HEK293T (cell line): ENCODE measurements around the gene LPIN1.
A peak's percentile ranks its signal among the peaks of the same experiment; 100 is the strongest.

ENCODE experiments used
- CTCF ChIA-PET: fragments of 350-600 bp; formaldehyde crosslinking; extraction: SDS; loops from one replicate; lab custom pipeline; 2021; ENCODE audit warnings: antibody characterized with exemption, inconsistent platforms; lab: Yijun Ruan, JAX
- POLR2A ChIA-PET: fragments of 350-600 bp; formaldehyde crosslinking; extraction: SDS; loops from one replicate; lab custom pipeline; 2020; ENCODE audit warnings: antibody characterized with exemption, inconsistent platforms; lab: Yijun Ruan, JAX
- DNase-seq: peaks from one replicate; pipeline ENCODE4 v3.0.0; 2012; ENCODE audit warnings: mixed read lengths; ENCODE audit errors: extremely low spot score
- ARNT ChIP-seq: fragments of 450-650 bp; IDR thresholded peaks from 2 replicates; pipeline ENCODE4 v1.6.1; 2017; ENCODE audit warnings: mild to moderate bottlenecking
- BHLHE40 ChIP-seq: fragments of 450-650 bp; IDR thresholded peaks from 2 replicates; pipeline ENCODE4 v1.6.1; 2016; ENCODE audit warnings: mild to moderate bottlenecking, moderate library complexity, borderline replicate concordance
- CTBP1 ChIP-seq: fragments of 450-650 bp; IDR thresholded peaks from 2 replicates; pipeline ENCODE4 v1.6.1; 2016; ENCODE audit warnings: borderline replicate concordance
- ELF4 ChIP-seq: fragments of 450-650 bp; IDR thresholded peaks from 2 replicates; pipeline ENCODE4 v1.6.1; 2017; ENCODE audit warnings: antibody characterized with exemption
- FOXA1 ChIP-seq: fragments of 450-650 bp; IDR thresholded peaks from 2 replicates; pipeline ENCODE4 v1.6.1; 2016; ENCODE audit warnings: mild to moderate bottlenecking
- FOXK2 ChIP-seq: fragments of 450-650 bp; IDR thresholded peaks from 2 replicates; pipeline ENCODE4 v1.6.1; 2016; ENCODE audit warnings: mild to moderate bottlenecking
- FOXM1 ChIP-seq: fragments of 450-650 bp; IDR thresholded peaks from 2 replicates; pipeline ENCODE4 v1.6.1; 2017; ENCODE audit warnings: mild to moderate bottlenecking, borderline replicate concordance
- HDGF ChIP-seq: fragments of 450-650 bp; IDR thresholded peaks from 2 replicates; pipeline ENCODE4 v1.6.1; 2017; ENCODE audit warnings: antibody characterized with exemption, borderline replicate concordance
- L3MBTL2 ChIP-seq: fragments of 450-650 bp; conservative IDR thresholded peaks from 2 replicates; pipeline ENCODE4 v1.6.1; 2016; ENCODE audit warnings: mild to moderate bottlenecking
- LEF1 ChIP-seq: fragments of 450-650 bp; IDR thresholded peaks from 2 replicates; pipeline ENCODE4 v1.6.1; 2017; ENCODE audit warnings: mild to moderate bottlenecking, borderline replicate concordance
- NFRKB ChIP-seq: fragments of 450-650 bp; IDR thresholded peaks from 2 replicates; pipeline ENCODE4 v1.6.1; 2016; ENCODE audit warnings: mild to moderate bottlenecking, moderate library complexity
- SP1 ChIP-seq: fragments of 450-650 bp; IDR thresholded peaks from 2 replicates; pipeline ENCODE4 v1.6.1; 2017
- SUZ12 ChIP-seq: fragments of 450-650 bp; IDR thresholded peaks from 2 replicates; pipeline ENCODE4 v1.6.1; 2016; ENCODE audit warnings: mild to moderate bottlenecking
- TARDBP ChIP-seq: fragments of 450-650 bp; IDR thresholded peaks from 2 replicates; pipeline ENCODE4 v1.6.1; 2016
- ZNF384 ChIP-seq: fragments of 450-650 bp; IDR thresholded peaks from 2 replicates; pipeline ENCODE4 v1.6.1; 2016
- TF ChIP-seq, protein P1 (sequence below): fragments of 450-650 bp; IDR thresholded peaks from 2 replicates; pipeline ENCODE4 v1.6.1; 2016

LPIN1 gene

DNA sequence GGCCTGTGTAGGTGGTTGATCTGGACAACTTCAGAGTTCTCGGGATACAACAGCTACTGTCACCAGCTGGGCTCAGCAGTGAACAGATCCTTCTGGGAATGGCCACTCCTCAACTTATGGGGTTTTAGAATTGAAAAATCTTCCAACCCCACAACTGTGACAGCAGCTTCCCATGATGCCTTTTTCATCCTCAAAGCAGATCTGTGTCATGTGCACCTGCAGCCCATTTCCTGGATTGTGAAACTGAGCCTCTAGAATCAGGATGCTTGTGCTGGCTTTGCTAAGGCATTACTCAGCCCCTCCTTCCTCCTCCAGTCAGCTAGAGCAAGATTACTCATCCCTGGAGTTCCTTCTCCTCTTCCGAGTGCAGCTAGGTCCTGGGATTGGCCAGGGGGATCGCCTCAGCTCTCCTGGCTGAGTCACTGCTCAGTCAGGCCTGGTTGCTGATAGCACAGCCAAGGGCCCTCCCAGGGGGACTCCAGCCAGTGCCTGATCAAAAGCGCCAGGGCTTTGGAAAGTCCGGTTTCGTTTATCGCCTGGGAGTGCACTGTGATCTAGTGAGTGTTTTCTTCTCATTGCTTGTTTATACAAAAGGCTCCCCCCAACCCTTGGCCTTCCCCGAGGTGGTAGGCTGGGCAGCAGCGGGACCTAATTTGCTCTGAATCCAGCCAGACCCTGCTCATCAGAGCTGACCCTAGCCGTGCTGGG, 2.4 kb upstream of the LPIN1 start:
- DNase-seq: peak; percentile 91
- ChIA-PET POLR2A (interaction anchor here (1.3 to 2.2 kb wide), 2 partner anchors 9 to 10 kb away, joined by 4 to 10 read pairs; no protein-coding TSS in a partner anchor), CTCF (interaction anchor here (1.0 to 1.7 kb wide), 6 partner anchors 9 to 62 kb away, joined by 3 to 5 read pairs (median 4); no protein-coding TSS in a partner anchor)
- TF ChIP-seq SUZ12: no peak
- TF ChIP-seq FOXM1: peak; percentile 79
- no peak for TF ChIP-seq ARNT
- no peak for TF ChIP-seq NFRKB

DNA sequence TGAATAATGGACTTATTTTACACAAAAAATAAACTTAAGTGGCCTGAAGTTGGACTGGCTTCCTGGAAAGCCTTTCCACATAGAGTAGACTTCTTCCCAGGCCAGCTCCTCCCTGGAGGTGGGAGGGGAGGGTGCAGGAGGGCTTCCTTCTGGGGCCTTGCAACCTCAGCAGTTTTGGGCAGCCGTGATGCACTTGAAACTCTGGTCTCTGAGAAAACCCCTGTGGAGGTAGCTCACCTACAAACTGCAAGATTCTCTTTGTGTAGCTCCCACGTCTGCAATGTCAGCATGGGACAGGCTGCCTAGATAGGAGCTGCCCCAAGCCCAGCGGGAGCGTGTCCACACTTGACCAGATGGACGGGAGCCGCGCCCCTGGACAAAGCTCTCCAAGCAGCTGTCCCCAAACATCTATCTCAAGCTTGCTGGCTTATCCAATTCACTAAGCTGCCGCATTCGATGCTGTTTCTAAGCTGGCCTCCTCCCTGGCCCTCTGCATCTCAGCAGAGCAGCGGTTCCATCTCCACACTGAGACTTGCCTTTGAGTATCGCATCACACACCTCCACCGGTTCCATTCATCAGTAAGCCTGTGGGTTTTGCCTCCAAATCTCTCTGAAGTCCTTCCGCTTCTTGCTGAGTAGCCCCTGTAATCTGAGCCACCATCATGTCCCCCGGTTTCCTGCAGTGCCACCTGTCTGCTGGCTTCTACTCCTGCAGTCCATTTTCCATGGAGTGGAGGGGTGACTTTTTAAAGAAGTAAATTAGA, 1.6 kb upstream of the LPIN1 start:
- TF ChIP-seq ZNF384 (no peak), LEF1 (no peak), SUZ12 (no peak), FOXK2 (no peak), L3MBTL2 (no peak), BHLHE40 (no peak)
- TF ChIP-seq, protein P1, sequence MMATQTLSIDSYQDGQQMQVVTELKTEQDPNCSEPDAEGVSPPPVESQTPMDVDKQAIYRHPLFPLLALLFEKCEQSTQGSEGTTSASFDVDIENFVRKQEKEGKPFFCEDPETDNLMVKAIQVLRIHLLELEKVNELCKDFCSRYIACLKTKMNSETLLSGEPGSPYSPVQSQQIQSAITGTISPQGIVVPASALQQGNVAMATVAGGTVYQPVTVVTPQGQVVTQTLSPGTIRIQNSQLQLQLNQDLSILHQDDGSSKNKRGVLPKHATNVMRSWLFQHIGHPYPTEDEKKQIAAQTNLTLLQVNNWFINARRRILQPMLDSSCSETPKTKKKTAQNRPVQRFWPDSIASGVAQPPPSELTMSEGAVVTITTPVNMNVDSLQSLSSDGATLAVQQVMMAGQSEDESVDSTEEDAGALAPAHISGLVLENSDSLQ: no peak
- CTCF ChIA-PET: interaction anchor here (1.0 to 1.7 kb wide), 7 partner anchors 8 to 61 kb away, joined by 3 to 5 read pairs (median 4); no protein-coding TSS in a partner anchor
- DNase-seq: no peak
- POLR2A ChIA-PET: interaction anchor here (1.3 to 2.2 kb wide), 2 partner anchors 9 to 11 kb away, joined by 4 to 10 read pairs; no protein-coding TSS in a partner anchor

DNA sequence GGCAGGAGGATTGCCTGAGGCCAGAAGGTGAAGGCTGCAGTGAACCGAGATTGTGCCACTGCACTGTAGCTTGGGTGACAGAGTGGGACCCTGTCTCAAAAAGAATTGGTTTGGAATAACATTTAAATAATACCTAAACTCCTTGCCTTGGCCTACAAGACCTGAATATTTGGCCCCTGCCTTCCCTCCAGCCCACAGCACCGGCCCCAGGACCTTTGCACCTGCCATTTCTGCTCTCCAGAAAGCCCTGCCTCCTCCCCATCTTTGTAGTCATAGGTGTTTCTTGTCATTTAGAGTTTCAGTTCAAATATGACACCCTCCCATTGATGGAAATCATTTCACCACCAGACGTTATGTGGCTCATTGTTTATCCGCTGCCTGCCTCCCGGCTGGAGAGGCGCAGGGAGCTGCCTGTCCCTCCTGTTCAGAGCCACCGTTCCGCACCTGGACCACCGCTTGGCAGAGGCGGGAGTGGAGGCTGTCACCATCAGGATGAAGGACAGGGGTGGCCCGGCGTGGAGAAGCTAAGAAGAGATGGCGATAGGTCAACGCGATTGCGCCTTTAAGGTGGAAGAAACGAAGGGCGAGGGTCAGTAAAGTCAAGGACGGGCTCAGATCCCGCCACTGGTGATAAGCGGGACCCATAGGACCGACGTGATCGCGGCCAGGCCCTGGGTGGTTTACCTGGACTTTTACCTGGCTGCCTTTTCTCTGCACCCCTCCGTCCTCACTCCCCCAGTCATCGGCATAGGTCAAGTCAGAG, 638 bp upstream of the LPIN1 start:
- no peak for DNase-seq
- POLR2A ChIA-PET: interaction anchor here (1.8 kb wide), 1 partner anchor 24 kb away, joined by 5 read pairs; no protein-coding TSS in a partner anchor
- CTCF ChIA-PET: interaction anchor here (1.5 kb wide), 1 partner anchor 47 kb away, joined by 3 read pairs; no protein-coding TSS in a partner anchor
- TF ChIP-seq L3MBTL2: no peak
- no peak for TF ChIP-seq TARDBP
- no peak for TF ChIP-seq ELF4

DNA sequence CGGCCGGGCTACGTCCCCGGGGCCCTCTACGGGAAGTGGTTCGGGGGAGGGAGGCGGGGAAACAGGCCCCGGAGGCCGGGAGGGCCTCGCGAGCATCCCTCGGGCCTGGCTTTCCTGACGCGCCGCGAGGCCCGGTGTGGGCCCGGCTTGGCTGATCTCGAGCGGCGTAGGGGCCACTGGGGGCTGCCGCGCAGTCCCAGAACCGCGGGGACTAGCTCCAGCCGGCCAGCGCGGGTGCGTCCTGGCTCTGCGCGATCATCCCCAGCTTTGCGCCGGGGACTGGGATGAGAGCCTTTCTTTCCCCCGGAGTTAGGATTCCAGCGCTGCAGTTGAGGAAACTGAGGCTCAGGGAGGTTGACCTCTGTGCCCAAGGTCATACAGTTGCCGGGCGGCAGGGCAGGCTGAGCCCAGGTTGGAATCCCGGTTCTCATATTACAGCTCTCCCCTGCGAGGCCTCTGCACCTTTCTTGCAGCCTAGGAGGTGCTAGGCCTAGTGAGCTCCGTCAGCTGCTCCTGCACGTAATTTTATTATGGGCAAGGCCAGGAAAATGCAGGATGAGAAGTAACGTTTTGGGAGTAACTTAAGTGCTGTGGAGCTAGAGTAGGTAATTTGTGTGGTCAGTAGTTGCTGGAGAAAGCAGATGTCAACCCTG, 501 bp downstream of the LPIN1 start:
- DNase-seq: no peak
- CTCF ChIA-PET: interaction anchor here (0.5 to 1.9 kb wide), 4 partner anchors 8 to 593 kb away, joined by 3 to 5 read pairs (median 4); no protein-coding TSS in a partner anchor
- POLR2A ChIA-PET: interaction anchor here (0.9 to 1.8 kb wide), 2 partner anchors 9 to 25 kb away, joined by 3 to 5 read pairs; no protein-coding TSS in a partner anchor
- no peak for TF ChIP-seq ZNF384
- TF ChIP-seq L3MBTL2: 0 out of 2 replicates have a peak, but pooled peaks have one; percentile 27

DNA sequence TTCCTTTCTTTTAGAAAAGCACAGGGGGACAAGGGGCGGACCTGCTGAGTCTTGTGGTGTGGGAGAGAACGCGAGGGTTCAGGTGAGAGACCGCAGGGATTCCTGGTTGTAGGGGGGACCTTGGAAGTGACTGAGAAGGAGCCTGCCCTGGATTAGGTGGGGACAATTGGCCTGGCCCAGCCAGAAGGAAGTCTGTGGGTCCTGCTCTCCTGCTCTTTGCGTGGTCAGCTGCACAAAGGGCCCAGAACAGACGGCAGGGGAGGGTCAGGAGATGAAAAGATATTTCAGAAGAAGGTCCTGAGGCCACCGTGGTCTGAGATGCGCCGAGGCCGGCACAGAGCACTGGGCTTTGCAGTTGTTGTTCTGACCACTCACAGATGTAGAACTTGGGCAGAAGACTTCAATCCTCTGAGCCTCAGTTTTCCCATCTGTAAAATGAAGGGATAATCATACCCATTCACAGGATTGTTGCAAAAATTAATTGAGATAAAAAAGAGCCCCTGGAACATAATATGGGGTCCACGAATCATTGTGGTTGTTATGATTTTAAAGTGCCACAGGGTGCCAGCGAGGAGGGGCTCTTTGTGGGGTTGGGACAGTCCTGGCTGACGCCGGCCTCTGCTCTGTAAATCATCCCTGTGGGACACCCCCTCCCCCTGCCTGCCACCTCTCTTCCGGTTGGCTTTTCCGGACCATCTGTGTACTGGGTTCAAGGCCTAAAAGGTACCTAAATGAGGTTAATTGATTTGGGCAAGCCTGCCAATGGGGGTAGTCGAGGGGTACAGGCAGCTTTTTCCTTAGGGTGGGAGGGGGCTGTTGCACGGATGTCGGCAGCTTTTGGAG, 1.8 kb downstream of the LPIN1 start:
- TF ChIP-seq NFRKB (no peak), SUZ12 (no peak), BHLHE40 (no peak), CTBP1 (no peak), ZNF384 (no peak), LEF1 (no peak), HDGF (no peak), L3MBTL2 (no peak)
- POLR2A ChIA-PET: no interaction called here
- DNase-seq: no peak
- CTCF ChIA-PET: interaction anchor here (1.9 kb wide), 1 partner anchor 10 kb away, joined by 5 read pairs; no protein-coding TSS in a partner anchor

DNA sequence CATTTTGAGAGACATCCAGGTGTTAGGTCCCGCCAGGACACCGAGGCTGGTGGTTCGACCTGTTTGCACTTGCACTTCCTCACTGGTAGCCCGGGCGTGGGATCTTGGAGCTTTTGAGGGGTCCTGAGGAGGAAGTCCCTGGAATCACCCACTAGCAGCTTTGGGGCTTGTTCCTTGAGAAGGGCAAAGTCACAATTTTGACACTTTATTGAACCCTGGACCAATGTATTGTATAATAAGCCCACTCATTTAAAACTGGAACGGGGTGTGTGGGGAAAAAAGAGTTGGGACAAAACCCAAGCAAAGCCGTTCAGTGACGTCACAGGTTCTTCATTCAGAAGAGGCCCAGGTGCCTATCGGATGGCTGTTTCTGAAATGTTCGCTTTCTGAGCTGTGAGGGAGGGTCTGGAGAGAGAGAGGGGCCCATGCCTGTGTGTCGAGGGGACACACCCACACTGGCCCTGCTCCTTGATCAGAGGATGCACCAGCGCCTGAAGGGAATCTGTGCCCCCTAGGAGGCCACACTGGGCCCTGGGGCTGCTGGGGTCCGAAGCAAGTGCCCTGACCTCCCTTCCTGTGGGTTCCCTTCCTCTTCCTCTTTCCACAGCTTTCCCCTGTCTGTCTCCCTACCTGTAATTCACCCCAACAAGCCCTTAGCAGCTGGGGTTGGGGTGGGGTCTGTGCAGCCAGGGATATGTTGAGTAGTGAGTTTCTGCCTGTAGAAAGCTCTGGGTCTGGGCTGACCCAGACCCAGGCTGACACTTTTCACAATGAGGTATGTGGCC, 2.6 kb downstream of the LPIN1 start:
- no peak for DNase-seq
- POLR2A ChIA-PET: no interaction called here
- CTCF ChIA-PET: no interaction called here
- TF ChIP-seq SP1 (no peak), FOXA1 (no peak), HDGF (no peak), LEF1 (no peak), CTBP1 (no peak), NFRKB (no peak), FOXK2 (no peak), L3MBTL2 (no peak), BHLHE40 (no peak), SUZ12 (no peak), TARDBP (no peak), ARNT (no peak), FOXM1 (no peak), ELF4 (no peak), ZNF384 (no peak)
- TF ChIP-seq, protein P1: no peak
